Measurements from ENCODE around the gene PTPRD.

Gene PTPRD

GRCh38 chr9:8863069-8863468 lies 1749.7 kb downstream of the PTPRD start:
- no peak for DNase-seq (ENCODE audit: low read depth)

DNA sequence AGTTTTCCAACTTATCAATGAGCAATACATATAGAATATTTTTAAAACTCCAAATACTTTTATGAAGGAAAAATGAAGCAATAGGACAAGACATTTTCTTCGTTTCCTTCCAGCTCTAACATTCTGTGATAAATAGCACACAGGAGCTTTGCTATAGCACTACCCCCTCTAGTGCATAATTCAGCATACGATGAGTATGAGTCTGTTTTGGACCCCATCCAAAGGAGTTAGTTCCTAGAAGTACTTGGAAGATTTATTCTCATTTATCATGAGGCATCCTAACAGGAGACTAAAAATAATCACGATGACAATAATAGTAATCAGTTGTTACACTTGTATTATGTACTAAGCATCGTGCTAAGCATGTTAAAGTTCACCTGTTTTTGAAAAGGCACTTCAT lies 1751.9 kb downstream of the PTPRD start:
- DNase-seq (ENCODE audit: low read depth) = no peak

DNA sequence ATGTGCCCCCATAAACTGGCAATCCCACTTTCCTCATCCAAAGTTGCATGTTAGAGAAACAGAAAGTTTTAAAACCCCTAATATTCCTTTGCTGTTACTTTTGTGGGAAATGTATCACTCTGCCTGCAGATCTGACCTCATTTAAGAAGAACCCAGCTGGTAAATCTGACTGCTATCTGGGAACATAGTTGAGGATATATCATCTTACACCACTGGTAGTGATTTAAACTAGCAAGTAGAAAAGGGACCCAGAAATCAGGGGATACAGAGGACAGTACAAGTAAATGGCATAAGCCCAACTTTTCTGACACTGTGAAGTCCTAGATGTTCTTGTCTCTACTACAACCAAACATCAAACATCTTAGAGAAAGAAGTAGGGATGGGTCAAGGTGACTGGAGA lies 1752.7 kb downstream of the PTPRD start:
- DNase-seq (ENCODE audit: low read depth) = no peak

- DNase-seq (ENCODE audit: low read depth) = no peak
These were observed 1753.4 kb downstream of the PTPRD start for GRCh38 chr9:8859416-8859815.

GRCh38 chr9:8858596-8859161 lies 1754.1 kb downstream of the PTPRD start:
- no peak for DNase-seq (ENCODE audit: low read depth)

DNA sequence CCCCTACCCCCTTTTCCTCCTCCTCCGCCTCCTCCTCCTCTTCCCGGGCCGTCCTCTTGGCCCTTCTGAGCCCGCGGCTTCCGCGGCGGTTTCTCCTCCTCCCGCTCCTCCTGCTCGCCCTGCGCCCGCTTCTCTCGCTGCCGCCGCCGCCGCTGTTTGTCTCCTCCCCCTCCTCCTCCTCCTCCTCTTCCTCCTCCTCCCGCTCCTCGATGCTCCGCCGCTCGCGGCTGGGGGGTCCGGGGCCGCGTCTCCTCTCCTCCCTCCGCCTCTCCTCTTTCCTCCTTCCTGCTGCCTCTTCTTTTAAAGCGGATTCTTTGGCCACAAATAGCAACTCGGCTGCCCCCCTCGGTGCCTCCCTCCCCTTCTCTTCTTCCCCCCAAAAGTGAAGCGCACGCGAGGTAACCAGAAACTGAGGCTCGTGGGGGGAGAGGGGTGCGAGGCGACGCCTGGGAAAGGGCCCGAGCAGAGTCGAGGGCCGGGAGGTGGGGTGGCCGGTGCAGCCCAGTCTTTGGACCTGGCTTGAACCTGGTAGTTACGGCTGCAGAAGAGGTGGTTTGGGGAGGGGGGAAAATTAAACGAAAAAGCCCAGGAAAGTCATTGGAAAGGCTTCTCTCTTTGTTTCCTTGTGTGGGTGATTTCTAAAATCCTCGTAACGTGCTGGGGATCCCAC lies 1754.7 kb downstream of the PTPRD start:
- no peak for DNase-seq (ENCODE audit: low read depth)

GRCh38 chr9:8857068-8857925 lies 1755.5 kb downstream of the PTPRD start:
- DNase-seq (ENCODE audit: low read depth) = no peak

GRCh38 chr9:8856396-8857067 lies 1756.3 kb downstream of the PTPRD start:
- no peak for DNase-seq (ENCODE audit: low read depth)

DNA sequence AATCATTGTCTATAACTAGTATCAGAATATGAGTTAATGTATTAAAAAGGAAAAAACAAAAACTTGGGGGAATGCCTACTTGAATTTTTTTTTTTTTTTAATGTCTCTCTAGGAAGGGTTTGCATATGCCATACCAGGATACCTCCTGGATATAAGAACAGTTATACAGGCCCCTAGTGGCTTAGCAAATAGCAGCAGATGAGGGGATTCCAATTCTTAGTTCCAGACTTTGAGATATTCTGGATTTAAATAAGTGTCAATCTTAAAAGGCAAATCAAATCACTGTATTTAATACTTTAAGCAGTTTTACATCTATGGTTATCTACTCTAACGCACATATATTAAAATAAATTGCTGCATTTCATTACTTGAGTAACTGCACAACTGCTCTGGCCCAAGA lies 1757.8 kb downstream of the PTPRD start:
- no peak for DNase-seq (ENCODE audit: low read depth)

DNA sequence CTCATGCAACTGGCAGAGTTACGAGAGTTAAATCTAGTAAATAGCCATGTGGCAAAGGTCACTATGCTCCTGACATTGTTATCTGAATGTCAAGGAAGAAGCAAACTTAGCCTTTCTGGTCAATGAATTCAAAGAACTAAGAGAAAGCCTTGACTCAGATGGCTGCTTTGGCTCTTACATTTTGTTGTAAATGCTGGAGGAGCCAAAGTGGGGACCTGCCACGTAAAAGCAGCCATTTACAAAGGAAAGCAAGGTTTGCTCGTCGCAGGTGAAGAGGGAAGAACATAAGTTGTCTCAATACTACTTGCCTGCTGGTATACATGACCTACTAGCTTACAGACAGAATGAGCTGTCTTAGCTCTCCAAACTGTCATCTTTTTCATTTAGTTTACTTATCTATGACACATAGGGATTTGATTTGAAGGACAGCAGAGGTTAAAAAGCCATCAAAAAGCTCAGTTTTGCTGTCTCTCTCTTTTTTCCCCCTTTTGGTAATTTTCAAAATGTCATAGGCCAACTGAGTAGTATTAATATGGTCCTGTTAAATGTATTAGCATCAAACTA lies 1760.4 kb downstream of the PTPRD start:
- no peak for DNase-seq (ENCODE audit: low read depth)

DNA sequence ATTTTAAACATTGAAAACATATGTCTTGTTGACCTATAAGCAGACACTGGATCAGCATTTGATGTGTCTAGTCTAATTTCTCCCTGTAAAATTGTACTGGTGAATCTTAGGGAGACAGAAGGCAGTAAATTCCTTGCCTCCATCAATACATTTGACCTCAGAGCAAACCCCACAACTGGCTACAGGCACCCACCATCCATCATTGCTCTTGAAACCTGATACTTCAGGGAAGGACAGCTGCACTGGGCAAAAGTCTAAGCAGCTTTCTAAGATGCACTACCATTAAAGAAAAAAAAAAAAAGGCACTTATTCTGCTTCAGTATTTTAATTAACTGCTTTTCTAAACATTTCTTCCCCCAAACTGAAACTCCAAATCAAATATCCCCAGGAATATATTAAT lies 1761.9 kb downstream of the PTPRD start:
- DNase-seq (ENCODE audit: low read depth) = no peak

DNA sequence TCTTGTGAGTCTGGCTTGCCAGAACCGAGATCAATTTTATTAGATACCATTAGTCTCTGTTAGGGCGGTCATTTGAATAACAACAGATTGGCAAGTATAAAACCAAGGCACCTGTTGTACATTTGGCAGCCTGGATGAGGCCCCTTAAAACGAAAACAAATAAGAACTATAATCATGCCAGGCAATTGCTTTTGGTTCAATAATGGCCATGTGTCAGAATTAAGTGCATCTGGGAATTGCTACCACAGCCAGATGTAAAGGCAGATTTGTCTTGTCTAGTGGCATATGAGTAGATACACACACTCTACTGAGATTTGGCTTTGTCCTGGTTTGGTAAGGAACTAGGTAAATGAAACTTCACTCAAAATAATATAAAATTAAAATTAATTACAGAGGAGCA lies 1767.0 kb downstream of the PTPRD start:
- no peak for DNase-seq (ENCODE audit: low read depth)

DNA sequence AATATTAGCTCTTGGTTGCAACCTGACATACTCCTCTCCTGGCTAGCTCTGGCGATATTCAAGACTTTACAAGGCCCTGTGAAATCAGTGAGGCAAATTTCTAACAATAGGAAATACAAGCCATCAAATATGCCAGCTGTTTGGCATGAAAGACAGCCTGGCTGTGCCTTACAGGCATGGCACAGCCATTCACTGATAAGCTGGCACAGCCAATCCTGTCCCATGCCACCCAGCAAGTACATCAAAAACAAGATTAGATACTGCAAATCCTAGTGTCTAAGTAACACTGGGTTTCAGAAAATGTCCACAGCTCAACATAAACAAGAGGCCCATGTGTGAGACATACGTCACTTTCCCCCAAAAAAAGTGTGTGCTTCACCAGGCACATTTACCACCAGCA lies 1767.4 kb downstream of the PTPRD start:
- DNase-seq (ENCODE audit: low read depth) = no peak

DNA sequence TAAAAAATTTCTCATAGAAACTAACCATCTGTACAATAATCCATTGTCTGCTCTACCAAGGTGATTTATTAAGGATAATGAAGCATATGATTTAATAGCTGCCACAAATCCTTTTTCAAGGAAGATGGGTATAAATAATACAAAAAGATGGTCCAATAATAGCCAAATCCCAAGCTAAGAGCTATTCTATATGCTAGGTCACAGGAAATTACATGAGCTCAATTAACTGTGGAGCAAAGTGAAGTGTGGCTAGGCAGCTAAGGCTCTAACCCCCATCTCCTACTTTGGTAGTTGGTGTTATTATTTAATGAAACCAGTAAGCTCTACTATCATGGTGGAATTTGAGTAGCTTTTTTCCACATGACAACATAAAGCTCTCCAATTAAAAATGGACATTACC lies 1768.3 kb downstream of the PTPRD start:
- DNase-seq (ENCODE audit: low read depth) = no peak

DNA sequence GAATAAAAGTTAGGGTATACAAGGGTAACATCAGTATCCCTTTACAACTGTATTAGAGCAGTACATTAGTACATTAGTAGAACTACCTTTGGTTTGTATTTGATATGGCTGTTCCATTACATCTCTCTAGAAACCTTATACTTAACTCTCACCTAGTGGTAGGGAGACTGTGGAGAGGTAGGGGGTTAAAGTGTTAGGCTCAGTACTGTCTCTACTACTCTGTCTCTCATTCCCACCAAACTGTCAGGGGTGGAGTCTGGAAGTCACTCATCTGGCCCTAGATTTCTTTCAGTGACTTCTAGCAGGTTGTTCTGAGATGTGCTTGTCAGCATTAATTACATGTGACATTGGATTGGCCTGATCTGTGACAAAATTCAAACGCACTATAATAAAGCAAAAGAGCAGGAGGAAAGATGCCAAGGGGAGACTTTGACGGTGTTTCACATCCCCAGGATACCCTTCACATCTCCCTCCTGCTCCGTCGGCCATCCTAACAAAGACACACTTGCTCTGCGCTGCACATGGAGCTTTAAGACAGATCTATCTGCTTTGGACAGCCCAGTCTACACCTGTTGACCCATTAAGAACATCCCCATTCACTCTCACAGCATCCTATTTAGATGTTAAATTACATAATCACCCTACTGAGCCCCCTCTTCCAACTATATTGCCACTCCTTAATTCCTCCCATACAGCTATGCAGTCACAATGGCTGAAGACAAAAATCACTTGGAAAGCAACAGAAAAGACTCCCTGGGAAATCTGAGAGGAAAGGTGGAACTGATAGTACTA lies 1770.2 kb downstream of the PTPRD start:
- no peak for DNase-seq (ENCODE audit: low read depth)

DNA sequence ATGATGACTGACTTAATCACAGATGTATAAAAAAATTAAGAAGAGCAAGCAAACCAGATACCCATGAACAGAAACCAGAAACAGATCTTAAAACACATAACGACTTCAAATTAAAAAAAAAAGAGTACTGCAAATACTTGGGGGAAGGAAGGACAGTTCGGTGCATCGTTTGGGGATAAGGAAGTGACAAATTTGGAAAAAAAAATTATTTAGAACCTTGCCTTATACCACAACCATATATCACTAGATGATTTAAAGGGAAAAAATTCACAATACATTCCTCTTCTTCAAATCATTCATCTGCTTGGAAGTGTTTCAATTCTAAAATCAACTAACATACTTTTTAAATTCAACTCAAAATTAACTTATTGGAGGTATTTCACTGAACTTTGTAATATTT lies 1774.7 kb downstream of the PTPRD start:
- no peak for DNase-seq (ENCODE audit: low read depth)

GRCh38 chr9:8835291-8835690 lies 1777.5 kb downstream of the PTPRD start:
- DNase-seq (ENCODE audit: low read depth) = no peak

GRCh38 chr9:8832955-8833354 lies 1779.8 kb downstream of the PTPRD start:
- DNase-seq (ENCODE audit: low read depth) = no peak

GRCh38 chr9:8832386-8832785 lies 1780.4 kb downstream of the PTPRD start:
- DNase-seq (ENCODE audit: low read depth) = no peak

DNA sequence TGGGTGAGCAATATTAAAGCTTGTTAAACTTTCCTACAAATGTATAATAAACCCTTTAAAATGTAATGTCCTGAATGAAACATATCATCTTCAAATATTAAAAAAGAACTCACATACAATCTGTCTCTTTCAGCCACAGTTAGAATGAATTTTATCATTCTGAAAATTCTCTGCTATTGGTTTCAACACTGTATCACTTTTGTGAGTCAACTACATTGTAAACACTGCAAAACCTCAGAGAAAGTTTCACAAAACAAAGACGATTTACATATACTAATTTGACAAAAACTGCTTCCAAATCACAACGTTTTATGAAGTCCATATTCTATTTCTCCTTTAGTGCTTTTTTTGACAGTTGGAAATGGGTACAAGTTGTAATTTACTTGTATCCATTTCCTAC lies 1781.2 kb downstream of the PTPRD start:
- DNase-seq (ENCODE audit: low read depth) = no peak

DNA sequence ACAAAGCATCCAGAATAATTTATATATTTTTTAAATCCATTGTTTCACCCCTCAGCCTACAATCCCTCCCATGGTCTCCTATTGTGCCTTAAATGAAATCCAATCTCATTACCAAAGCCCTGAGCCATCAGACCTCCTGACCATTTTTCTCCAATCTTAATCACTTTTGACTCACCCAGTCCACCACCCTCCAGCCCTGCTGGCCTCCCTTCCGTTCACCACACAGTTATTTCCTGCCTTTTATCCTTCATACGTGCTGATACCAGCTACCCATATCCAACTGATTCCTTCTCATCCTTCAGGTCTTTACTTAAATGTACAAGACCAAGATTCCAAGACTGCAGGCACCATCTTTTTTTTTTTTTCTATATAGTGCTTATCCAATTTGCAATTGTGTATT lies 1786.5 kb downstream of the PTPRD start:
- DNase-seq (ENCODE audit: low read depth) = no peak
